WTC11 (cell line): ENCODE measurements around the gene UGT1A3.

Source experiments
- CREB1 ChIP-seq: sonication (generic); formaldehyde crosslinking; IDR thresholded peaks from 2 replicates; pipeline ENCODE4 v1.8.0; 2023; ENCODE audit warnings: mild to moderate bottlenecking, missing genetic modification reagents
- NR3C1 ChIP-seq: sonication (generic); formaldehyde crosslinking; conservative IDR thresholded peaks from 2 replicates; pipeline ENCODE4 v1.8.1; 2023; ENCODE audit warnings: low read depth, mild to moderate bottlenecking, missing genetic modification reagents
- TCF7 ChIP-seq: sonication (generic); formaldehyde crosslinking; IDR thresholded peaks from 2 replicates; pipeline ENCODE4 v1.8.0; 2022; ENCODE audit warnings: mild to moderate bottlenecking, low read depth, missing genetic modification reagents, moderate library complexity

- TF ChIP-seq TCF7 (CRISPR knock-in tag), result no peak
- TF ChIP-seq CREB1 (CRISPR knock-in tag), result no peak
- no peak for TF ChIP-seq NR3C1 (CRISPR knock-in tag)
These were observed 37.1 kb upstream of the UGT1A3 start for GRCh38 chr2:233691443-233692433.
